ENCODE measurements around the gene CMBL.
"Not testable (repeated sequence)": the region's sequence is repeated elsewhere in the genome, so short reads cannot be mapped to it uniquely, and the experiment has no call there.

Gene CMBL

DNA sequence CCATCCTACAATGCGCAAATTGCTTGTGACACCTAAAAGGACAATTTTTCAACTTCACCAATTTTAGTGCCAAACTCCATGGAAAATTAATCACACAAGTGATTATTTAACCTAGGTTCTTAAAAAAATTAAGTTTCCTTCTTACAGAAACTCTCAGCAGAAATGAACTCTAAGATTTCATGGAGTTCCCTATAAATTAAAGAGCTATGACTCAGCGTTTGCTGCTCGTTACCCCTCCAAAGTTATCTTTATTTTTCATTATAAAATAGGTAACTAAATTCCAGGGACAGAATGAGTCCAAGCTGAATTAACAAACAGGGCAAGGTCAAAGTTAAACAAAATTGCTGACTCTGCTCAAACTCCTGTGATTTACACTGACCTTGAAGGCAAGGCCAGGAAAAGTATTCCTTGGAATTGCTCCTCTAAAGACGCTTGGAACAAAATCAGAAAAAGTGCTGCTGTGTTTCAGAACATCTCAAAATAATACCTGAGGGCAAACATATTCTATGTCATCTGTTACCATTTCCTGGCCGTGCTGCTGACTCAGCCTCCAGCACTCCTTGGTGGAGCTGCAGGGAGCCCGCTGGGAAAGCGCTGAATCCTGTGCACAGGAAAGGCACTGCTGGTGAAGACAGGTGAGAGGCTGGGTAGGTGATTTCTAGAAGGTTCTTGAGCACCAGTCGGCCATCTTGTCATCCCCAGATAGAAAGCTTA lies 2.5 kb upstream of the CMBL start:
- DNase-seq: no peak

GRCh38 chr5:10308844-10309243 lies 1.1 kb upstream of the CMBL start:
- no peak for DNase-seq

- DNase-seq: no peak
Measured at GRCh38 chr5:10306806-10307205, 896 bp downstream of the CMBL start.

DNA sequence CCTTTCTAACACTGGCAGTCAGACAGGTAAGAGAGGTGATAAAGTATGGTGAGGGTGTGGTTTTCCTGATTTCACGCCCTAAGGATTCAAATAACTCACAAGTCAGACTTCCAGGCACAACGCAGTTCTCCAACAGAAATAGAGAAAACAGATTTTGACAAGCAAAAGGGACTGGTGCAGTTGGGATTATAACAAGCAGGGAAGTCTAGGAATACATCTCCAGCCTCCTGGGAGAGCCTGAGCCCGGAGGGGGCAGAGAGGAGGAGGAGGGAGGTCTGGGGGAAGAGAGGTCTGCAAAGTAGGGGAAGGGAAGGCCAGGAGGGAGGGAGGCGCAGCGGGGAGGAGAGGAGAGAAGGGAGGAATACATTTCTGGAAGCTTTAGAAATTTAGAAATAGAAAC lies 1.6 kb downstream of the CMBL start:
- DNase-seq: no peak

- DNase-seq: no peak
Measured at GRCh38 chr5:10304932-10305331, 2.8 kb downstream of the CMBL start.

- no peak for DNase-seq
Measured at GRCh38 chr5:10303699-10304170, 4.0 kb downstream of the CMBL start.

- no peak for DNase-seq
Measured at GRCh38 chr5:10303201-10303600, 4.5 kb downstream of the CMBL start.

DNA sequence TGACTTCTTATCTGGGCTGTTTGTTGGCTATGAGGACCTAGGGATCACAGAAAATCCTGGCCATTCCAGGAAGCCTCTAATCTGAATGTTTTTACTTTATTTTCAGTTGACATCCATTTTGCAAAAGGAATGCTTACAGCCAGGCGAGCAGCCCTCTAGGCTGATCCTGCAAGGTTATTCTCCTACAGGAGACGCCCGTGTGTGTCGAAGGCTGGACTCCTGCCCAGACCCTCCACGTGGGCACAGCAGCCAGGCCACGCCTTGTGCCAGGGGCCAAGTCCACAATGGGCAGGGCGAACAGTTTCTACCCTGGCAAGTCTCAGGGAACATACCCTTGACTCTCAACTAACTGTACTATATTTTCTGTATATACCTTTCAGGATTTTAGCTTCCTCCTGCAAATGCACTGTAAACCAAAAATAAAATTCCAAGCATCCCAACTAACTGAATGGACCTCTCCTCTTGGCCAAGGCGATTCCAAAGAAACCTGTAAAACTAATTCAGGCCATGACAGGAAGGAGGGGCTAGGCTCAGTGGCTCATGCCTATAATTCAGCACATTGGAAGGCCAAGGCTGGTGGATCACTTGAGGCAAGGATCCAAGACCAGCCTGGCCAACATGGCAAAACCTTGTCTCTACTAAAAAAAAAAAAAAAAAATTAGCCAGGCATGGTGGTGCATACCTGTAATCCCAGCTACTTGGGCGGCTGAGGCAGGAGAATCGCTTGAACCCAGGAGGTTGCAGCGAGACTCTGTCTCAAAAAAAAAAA lies 5.7 kb downstream of the CMBL start:
- no peak for DNase-seq

DNA sequence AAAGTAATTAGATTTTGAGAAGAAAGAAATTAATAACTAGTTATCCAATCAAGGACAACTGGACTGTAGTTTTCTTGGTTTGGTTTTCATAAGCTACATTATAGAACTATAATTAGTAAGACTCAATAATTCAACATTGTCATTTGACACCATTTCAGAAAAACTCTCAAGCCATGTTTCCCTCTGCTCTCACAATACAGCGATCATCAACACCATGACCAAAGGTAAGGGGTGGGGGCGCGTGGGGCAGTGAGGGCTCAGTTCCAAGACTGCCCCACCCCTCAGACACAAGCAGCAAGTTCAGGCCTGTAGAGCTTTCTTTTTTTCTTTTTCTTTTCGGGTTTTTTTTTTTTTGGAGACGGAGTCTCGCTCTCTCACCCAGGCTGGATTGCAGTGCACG lies 6.4 kb downstream of the CMBL start:
- no peak for DNase-seq

GRCh38 chr5:10300246-10300645 lies 7.5 kb downstream of the CMBL start:
- DNase-seq: no peak

GRCh38 chr5:10297646-10298204 lies 10.0 kb downstream of the CMBL start:
- DNase-seq: no peak

DNA sequence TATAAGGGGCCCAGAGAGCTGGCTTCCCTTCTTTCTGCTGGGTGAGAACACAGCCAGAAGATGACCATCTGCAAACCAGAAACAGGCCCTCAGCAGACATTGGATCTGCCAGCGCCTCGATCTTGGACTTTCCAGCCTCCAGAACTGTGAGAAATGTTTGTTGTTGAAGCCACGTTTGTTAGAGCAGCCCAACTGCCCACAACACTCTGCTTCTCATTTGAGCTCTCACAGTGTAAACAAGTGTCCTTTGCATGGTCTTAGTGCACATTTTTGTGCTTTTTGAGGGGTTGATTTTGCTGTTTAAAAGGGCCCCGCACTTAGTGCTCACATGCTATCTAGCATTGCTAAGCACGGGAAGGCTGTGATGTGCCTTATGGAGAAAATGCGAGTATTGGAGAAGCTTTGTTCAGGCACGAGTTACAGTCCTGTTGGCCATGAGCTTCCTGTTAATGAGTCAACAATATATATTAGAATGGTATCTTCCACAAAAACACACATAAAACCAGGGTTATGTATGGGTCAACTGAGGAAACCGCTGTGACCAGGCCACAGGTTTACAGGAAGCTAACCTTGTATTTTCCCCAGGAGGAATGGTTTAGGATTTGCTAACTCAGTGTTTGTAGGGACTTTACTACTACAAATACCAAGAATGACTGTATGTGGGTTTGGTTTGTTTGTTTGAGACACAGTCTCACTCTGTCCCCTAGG lies 11.9 kb downstream of the CMBL start:
- no peak for DNase-seq

- DNase-seq: no peak
Measured at GRCh38 chr5:10293907-10294662, 13.6 kb downstream of the CMBL start.

DNA sequence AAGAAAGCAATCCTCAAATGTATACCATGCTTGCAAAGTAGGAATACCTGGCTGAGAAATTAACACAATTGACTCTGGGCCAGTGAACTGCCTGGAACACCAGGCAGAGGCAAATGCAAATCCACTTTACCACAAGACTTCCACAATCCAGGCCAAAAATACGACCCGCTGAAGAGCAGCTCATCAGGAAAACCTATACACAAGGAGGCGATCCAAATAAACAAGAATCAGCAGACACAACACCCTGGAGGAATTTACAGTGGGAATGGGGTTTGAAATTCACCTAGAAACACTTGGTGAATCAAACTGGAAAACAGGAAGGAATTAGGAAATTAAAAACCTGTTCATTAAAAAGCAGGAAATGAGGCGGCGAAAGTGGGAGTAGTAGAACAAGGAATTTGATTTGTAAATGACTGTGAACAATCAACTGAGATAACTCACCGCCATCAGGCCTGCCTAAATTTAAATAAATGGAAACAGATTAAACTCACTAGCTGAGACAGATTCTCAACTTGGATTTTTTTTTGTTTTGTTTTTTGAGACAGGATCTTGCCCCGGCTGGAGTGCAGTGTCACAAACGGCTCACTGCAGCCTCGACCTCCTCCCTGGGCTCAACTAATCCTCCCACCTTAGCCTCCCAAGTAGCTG lies 15.9 kb downstream of the CMBL start:
- DNase-seq: no peak

- DNase-seq: no peak
Measured at GRCh38 chr5:10290438-10290837, 17.3 kb downstream of the CMBL start.

GRCh38 chr5:10289991-10290390 lies 17.7 kb downstream of the CMBL start:
- DNase-seq: no peak

DNA sequence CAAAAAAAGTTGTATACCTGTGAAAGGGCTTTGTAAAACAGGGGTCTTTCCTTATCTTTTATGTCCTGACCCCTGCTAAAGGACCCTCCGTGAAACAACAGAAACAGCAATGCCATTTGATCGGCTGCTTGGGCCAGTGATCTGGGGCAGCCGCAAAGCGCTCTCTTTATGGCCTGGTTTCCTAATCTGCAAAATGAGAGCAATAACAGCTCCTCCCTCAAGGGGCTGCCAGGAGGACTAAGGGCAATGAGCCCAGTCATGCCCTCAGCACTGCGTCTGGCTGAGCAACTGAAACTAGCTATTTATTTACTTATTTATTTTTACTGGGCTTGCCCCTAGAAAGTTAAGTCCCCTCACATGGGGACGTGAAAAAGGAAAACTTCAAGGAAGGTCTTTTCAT lies 18.3 kb downstream of the CMBL start:
- no peak for DNase-seq

- no peak for DNase-seq
Measured at GRCh38 chr5:10288592-10289219, 19.0 kb downstream of the CMBL start.

- DNase-seq: no peak
Measured at GRCh38 chr5:10286862-10287227, 20.9 kb downstream of the CMBL start.

- no peak for DNase-seq
Measured at GRCh38 chr5:10286162-10286861, 21.4 kb downstream of the CMBL start.

GRCh38 chr5:10285362-10285761 lies 22.3 kb downstream of the CMBL start:
- not testable (repeated sequence) for DNase-seq

All from CD4-positive, alpha-beta T cell treated with Interferon gamma for 1 hour (primary cell).